GM19099 (cell line): Measurements from ENCODE around the gene GAA.

Source experiments
- POLR2A ChIP-seq: IDR thresholded peaks from 3 replicates; pipeline ENCODE4 v1.6.1; 2011; ENCODE audit warnings: low read depth; ENCODE audit not compliant: insufficient read length; ENCODE audit errors: extremely low read depth

GAA gene

DNA sequence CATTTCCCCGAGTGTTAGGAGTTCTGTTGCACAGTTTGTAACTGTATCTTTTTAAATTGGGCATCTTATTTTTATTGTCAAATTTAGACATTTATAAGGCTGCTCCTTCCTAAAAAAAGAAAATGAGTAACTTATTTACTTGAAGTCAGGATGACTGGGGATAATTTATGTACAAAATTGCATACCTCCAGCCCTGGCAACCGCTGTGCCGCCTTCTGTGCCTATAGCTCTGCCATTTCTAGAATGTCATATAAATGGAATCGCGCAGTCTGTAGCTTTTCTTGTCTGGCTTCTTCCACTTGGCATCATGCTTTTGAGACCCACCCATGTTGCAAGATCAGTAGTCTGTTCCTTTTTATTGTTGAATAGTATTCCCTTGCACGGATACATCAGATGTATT lies 29.0 kb upstream of the GAA start:
- TF ChIP-seq POLR2A: no peak

DNA sequence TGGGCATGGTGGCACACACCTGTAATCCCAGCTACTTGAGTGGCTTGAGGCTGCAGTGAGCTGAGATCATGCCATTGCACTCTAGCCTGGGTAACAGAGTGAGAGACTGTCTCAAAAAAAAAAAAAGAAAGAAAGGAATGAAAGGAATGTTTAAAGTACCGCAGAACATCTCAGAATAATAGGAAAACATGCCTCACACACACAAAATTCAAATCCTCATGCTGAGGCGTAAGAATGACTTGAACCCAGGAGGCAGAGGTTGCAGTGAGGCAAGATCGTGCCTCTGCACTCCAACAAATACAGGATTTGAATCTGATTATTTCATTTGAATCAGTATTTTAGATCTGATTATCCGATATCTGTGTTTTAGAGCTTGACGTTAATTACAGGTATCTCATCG lies 21.3 kb upstream of the GAA start:
- no peak for TF ChIP-seq POLR2A

DNA sequence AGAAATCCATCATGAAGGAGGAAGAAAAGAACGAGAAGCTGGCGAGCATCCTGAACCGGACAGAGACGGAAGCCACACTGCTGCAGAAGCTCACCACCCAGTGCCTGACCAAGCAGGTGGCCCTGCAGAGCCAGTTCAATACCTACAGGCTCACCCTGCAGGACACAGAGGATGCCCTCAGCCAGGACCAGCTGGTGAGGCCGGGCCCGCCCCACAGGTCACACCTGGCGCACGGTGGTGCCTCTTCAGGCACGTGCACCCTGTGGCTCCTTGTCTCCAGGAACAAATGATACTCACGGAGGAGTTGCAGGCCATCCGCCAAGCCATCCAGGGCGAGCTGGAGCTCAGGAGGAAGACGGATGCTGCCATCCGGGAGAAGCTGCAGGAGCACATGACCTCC lies 19.8 kb upstream of the GAA start:
- no peak for TF ChIP-seq POLR2A

DNA sequence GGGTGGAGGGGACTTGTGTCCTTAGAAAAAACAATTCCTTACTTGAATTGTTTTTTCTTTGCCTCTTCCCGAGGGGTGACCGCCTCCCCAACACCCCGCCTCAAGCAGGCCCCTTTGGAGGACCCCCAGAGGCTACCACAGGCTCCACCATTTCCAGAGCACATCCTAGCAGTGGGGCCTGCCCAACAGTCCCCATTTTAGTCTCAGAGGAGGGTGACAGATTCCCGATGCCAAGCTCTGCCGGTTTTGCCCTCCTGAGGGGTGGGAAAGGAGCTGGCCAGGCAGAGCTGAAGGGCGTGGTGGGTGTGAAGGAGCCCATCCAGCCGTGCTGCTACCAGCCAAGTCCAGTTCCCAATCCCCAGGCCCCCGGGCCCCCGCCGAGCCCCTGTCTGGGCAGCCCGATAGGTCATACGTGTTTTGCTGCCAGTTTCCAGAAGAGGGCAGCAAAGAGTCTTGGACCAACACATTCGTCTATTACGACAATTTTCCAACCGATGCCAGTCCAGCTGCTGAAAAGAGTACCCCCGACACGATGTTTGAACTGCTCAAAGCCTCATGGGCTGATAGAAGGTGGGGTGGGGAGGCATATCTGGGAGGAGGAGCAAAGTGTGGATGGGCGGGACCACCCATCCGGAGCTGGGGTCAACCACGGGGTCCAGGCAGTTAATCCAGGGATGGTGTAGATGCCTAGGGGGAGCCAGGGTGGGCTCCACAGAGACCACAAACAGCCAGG lies 18.8 kb upstream of the GAA start:
- TF ChIP-seq POLR2A: no peak

DNA sequence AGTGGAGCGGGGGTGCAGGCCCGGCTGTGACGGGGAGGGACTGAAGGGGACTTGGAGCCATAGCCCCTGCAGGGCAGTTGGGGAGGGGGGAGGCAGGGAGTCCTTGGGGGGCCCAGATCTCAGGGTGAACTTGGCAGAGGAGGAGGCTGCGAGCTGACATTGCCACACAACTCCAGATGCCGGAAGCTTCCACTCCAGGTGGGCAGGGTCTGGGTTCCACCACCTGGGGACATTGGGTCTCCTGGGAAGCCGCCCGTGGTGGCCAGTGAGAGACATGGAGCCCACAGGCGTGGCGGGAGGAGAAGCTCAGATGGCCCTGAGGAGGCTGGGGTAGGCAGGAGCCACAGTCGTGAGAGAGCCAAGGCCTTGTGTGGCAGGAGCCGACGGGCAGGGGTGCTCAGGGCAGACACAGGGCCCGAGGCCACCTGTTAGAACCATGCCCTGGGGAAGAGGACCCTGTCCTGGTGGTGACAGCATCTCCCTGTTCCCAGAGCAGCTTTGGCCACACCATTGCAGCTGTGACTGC lies 18.2 kb upstream of the GAA start:
- no peak for TF ChIP-seq POLR2A

DNA sequence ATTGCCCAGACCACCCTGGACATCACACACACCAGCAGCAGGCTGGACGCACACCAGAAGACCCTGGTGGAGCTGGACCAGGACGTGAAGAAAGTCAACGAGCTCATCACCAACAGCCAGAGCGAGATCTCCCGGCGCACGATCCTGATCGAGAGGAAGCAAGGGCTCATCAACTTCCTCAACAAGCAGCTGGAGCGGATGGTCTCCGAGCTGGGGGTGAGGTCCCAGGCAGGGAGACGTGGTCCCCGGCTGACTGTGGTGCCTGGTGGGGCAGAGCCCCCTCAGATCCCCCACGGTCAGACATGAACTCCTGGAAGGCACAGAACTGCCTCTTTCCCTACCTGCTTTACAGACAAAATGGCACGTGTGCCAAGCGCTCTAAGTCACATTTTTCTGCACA lies 16.6 kb upstream of the GAA start:
- no peak for TF ChIP-seq POLR2A

DNA sequence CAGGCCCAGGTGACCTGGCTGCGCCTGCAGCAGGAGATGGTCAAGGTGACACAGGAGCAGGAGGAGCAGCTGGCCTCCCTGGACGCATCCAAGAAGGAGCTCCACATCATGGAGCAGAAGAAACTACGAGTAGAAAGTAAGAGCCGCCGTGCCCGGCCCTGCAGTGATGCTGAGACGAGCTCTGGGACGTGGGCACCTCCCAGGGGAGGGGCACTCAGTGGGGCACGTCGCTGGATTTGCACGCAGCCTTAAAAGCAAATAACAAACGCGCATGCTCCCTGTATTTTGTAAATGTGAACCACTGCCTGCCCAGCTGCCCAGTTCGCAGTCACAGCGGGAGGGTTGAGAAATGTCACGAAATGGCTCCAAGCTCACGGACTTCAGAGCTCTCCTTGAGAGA lies 15.3 kb upstream of the GAA start:
- TF ChIP-seq POLR2A: no peak

DNA sequence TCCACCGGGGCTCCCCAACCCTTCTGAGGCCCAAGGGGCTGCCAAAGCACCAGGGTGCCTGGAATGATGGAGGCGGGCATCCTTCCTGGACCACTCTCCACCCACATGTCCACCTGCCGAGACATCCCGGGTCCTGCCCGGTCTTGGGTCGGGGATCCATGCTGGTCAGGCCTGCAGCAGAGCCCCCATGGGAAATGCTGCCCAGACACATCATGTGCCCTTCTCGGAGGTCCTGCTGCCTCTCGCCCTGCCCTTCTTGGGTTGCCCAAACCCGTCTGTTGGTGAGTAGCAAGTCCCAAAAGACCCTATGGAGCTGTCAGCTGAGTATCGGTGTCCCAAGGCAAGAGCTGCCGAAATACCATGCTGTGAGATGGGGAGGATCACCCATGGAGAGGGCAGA lies 14.8 kb upstream of the GAA start:
- no peak for TF ChIP-seq POLR2A

DNA sequence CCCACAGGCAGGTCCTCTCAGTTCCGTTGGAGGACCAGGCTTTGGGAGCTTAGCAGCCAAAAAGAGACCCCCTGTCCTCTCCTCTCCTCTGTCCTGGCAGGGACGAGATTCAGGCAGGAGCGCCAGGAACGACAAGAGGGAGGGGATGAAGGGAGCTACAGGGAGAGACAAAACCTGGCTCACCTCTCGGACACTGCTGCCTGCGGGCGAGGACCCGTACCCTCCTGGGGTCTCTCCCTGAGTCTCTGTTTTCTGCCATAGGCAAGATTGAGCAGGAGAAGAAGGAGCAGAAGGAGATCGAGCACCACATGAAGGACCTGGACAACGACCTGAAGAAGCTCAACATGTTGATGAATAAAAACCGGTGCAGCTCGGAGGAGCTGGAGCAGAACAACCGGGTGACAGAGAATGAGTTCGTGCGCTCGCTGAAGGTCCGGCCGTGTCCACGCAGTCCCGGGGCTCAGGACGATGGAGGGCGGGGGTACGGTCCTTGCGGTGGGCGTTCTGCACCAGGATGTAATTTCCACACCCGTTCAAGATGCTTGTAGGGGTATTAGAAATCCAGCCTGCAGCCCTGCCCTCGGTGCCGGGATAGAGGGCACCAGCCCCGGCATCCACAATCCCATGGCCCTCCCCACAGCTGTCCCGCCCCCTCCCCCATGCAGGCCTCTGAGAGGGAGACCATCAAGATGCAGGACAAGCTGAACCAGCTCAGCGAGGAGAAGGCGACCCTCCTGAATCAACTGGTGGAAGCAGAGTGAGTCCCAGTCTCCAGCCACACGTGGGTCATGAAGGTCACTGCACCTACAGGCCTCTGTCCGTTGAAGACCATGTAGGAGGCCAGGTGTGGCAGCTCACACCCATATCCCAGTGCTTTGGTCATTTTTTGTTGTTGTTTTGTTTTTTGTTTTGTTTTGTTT lies 13.8 kb upstream of the GAA start:
- no peak for TF ChIP-seq POLR2A

DNA sequence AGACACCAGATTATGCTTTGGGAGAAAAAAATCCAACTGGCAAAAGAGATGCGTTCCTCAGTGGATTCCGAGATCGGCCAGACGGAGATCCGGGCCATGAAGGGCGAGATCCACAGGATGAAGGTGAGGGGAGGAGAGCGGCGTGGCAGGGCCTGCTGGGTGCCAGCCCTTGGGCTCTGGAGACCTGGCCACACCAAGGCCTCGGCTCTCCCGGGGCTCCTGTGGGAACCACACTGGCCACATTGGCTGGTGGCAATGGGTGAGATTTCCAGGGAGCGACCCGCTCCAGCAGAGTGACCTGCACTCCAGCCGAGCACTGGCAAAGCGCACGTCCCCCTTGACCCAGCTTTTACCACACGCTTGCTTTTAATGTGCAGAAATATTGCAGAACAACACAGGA lies 11.6 kb upstream of the GAA start:
- no peak for TF ChIP-seq POLR2A

DNA sequence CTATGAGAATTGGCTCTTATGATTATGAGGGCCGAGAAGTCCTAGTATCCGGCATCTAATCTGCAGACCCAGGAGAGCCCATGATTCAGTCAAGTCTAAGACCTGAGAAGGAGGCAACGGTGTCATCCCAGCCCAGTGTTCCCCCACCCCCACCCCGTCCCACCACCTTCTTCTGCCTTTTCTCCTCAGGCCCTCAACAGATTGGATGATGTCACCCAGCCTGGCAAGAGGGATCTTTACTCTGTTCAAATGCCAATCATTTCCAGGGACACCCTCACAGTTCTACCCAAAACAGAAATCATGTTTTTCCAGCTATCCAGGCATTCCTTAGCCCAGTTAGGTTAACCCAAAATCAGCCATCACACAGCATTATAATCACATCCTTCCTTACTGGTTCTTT lies 10.0 kb upstream of the GAA start:
- TF ChIP-seq POLR2A: no peak

DNA sequence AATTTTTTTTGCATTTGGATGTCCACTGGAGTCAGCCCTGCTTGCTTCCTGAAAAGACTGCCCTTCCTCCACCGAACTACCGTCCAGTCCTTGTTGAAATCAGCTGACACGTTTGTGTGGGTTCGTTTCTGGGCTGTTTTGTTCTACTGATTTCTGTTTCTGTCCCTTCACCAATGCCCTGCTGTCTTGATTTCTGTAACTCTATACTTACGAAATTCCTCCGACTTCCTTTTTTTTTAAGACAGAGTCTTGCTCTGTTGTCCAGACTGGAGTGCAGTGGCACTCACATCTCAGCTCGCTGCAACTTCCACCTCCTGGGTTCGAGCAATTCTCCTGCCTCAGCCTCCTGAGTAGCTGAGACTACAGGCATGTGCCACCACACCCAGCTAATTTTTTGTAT lies 8.4 kb upstream of the GAA start:
- TF ChIP-seq POLR2A: no peak

DNA sequence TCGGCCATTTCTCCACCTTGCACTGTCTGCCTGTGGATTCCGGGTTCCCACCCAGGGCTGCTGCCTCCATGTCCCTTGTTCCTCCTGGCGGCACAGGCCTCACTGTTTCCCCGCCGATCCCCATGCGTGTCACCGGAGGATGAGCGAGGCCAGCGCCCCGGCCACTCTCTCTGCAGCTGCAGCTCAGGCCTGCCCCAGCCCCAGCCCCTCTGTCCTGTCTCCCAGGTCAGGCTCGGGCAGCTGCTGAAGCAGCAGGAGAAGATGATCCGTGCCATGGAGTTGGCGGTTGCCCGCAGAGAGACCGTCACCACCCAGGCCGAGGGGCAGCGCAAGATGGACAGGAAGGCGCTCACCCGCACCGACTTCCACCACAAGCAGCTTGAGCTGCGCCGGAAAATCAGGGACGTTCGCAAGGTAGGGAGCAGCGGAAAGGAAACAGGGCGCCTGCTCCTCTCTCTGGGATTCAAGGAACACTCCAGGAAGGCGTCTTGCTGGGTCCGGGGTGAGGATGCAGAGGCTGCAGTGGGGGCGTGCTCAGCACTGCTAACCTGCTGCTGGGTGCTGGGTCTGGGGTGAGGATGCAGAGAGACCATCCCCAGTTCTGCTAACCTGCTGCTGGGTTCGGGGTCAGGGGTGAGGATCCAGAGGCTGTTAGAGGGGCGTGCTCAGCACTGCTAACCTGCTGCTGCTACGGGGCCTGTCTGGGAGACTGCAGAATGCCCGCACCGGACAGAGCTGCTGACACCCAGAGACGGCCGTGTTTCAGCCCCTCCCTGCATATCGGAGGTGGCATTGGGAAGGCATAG lies 6.1 kb upstream of the GAA start:
- no peak for TF ChIP-seq POLR2A

DNA sequence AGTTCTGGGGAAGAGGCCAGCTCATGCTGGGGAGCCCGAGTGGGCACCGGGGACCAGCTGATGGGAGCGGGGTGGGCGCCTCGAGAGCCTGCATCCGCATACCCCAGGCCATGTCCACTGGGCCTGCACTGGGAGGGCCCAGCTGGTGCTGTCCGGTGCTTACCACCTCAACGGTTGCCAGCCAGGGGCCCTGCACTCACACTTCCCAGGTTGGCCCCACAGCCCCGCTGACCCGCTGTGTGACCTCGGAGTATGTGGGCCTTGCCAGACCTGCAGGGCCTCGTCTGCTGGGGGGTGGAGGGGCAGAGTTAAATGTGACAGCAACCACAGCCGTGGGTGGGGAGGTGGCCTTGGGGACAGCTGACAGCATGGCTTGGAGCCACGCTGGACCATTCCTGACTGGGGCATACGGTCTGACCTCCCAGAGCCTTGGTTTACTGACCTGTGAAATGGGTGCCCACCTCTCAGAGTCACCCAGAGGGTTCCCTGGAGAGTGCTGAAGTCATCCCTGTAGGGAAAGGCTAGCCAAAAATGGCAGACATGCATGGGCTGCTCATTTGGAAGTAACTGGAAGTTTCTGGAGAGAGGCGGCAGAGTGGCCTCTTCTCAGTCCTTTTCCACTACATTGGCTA lies 5.4 kb upstream of the GAA start:
- TF ChIP-seq POLR2A: no peak

DNA sequence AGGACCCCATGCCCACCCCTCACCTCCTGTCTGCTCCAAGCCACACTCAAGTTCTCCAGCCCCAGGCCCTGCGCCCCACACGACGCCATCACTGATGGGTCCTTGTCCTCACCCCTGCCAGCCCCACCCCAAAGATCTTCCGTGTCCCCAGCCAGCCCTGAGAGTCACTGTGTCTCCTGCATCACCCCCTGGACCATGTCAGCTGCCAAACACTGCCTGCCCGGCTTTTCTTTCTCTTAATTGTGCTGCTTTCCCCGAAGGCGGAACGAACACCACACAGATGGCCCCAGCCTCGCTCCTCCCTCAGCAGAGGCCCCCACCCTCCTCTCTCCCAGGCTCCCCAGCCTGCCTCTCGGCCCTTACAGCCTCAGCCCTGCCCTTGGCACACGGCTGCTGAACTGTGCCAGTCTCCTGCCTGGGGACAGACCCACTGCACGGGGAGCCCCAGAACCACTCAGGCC lies 4.8 kb upstream of the GAA start:
- no peak for TF ChIP-seq POLR2A
